CD14-positive monocyte (primary cell): ENCODE results near the gene SERPINF2. TPM values are rescaled to one million over a fixed set of nuclear protein-coding genes. Genes with fewer than 3 reads are reported as not detected.

Experiments
- DNase-seq, 3 donors: peaks; one replicate each; pipeline ENCODE4 v3.0.0-alpha.2; 2011 to 2022
- H2AFZ ChIP-seq: 2 replicates; pipeline ENCODE4 v1.6.0; 2012; ENCODE audit warnings: mild to moderate bottlenecking, low read depth, low read length, inconsistent platforms; ENCODE audit not compliant: insufficient read depth, poor library complexity, severe bottlenecking
- H3K27ac ChIP-seq, 2 donors: 1 replicate in 1 of 2; 2 replicates in 1 of 2; pipeline ENCODE4 v1.5.1; 2012 to 2013; ENCODE audit warnings: low read length in 2 of 2, control low read depth in 1 of 2, inconsistent platforms in 1 of 2, low read depth in 1 of 2, mild to moderate bottlenecking in 1 of 2
- H3K27me3 ChIP-seq, 2 donors: one replicate each; pipeline versions ENCODE4 v1.6.0 to v1.6.1; 2011 to 2013; ENCODE audit warnings: low read length in 2 of 2; ENCODE audit not compliant: control insufficient read depth in 2 of 2, insufficient read depth in 2 of 2
- H3K36me3 ChIP-seq, 2 donors: replicated peaks in 1 of 2; 1 replicate in 1 of 2; 2 replicates in 1 of 2; pipeline versions ENCODE4 v1.5.1 to v1.6.1; 2012 to 2013; ENCODE audit warnings: low read length in 2 of 2, control low read depth in 1 of 2, inconsistent platforms in 1 of 2, mild to moderate bottlenecking in 1 of 2; ENCODE audit not compliant: insufficient read depth in 2 of 2, control insufficient read depth in 1 of 2
- H3K4me1 ChIP-seq, 2 donors: 1 replicate in 1 of 2; 2 replicates in 1 of 2; pipeline versions ENCODE4 v1.5.1 to v1.6.1; 2012 to 2013; ENCODE audit warnings: low read length in 2 of 2, control low read depth in 1 of 2, inconsistent platforms in 1 of 2, mild to moderate bottlenecking in 1 of 2, moderate library complexity in 1 of 2; ENCODE audit not compliant: insufficient read depth in 2 of 2, control insufficient read depth in 1 of 2
- H3K4me2 ChIP-seq: replicated peaks from 2 replicates; pipeline ENCODE3; 2012; ENCODE audit warnings: low read length, moderate library complexity, mild to moderate bottlenecking; ENCODE audit not compliant: poor library complexity, severe bottlenecking; ENCODE audit errors: extremely low read depth
- H3K4me3 ChIP-seq, 3 experiments: fragments of 200-600 bp in 1 of 3; sonication (generic) in 1 of 3; replicated peaks in 1 of 3; 1 replicate in 2 of 3; 2 replicates in 1 of 3; pipeline ENCODE4 v1.5.1; 2011 to 2013; ENCODE audit warnings: low read length in 3 of 3, mild to moderate bottlenecking in 3 of 3, control low read depth in 2 of 3, low read depth in 2 of 3, inconsistent platforms in 1 of 3, moderate library complexity in 1 of 3
- H3K79me2 ChIP-seq: 2 replicates; pipeline ENCODE4 v1.6.0; 2012; ENCODE audit warnings: mild to moderate bottlenecking, control low read depth, inconsistent platforms, low read length, moderate library complexity; ENCODE audit not compliant: insufficient read depth
- H3K9ac ChIP-seq: 2 replicates; pipeline ENCODE4 v1.6.0; 2017; ENCODE audit warnings: low read length, mild to moderate bottlenecking; ENCODE audit not compliant: insufficient read depth, poor library complexity, severe bottlenecking
- H3K9me3 ChIP-seq, 2 donors: replicated peaks in 1 of 2; 1 replicate in 1 of 2; 2 replicates in 1 of 2; pipeline versions ENCODE4 v1.5.1 to v1.6.1; 2012 to 2013; ENCODE audit warnings: low read length in 2 of 2, control low read depth in 1 of 2; ENCODE audit not compliant: control insufficient read depth in 1 of 2, insufficient read depth in 1 of 2
- H4K20me1 ChIP-seq: 2 replicates; pipeline ENCODE4 v1.6.0; 2012; ENCODE audit warnings: mild to moderate bottlenecking, low read length, control low read depth, moderate library complexity; ENCODE audit not compliant: insufficient read depth
- H3K27ac Mint-ChIP-seq, 7 donors: one replicate each; pipeline ENCODE4 v1.8.0; 2020; ENCODE audit warnings: mild to moderate bottlenecking in 7 of 7, mixed read lengths in 7 of 7, moderate library complexity in 6 of 7, inconsistent platforms in 2 of 7
- H3K27me3 Mint-ChIP-seq, 3 donors: one replicate each; pipeline ENCODE4 v1.8.0; 2021 to 2022; ENCODE audit warnings: low read depth in 3 of 3, mild to moderate bottlenecking in 3 of 3, mixed read lengths in 3 of 3, moderate library complexity in 3 of 3, inconsistent platforms in 1 of 3
- H3K36me3 Mint-ChIP-seq, 2 donors: one replicate each; pipeline ENCODE4 v1.8.0; 2020; ENCODE audit warnings: mixed read lengths in 2 of 2, inconsistent platforms in 1 of 2, mild to moderate bottlenecking in 1 of 2
- H3K4me1 Mint-ChIP-seq: one replicate; pipeline ENCODE4 v1.8.0; 2020; ENCODE audit warnings: mild to moderate bottlenecking, mixed read lengths
- H3K4me3 Mint-ChIP-seq, 2 donors: one replicate each; pipeline ENCODE4 v1.8.0; 2020; ENCODE audit warnings: mild to moderate bottlenecking in 2 of 2, mixed read lengths in 2 of 2, moderate library complexity in 1 of 2
- H3K9me3 Mint-ChIP-seq, 7 donors: one replicate each; pipeline ENCODE4 v1.8.0; 2020 to 2022; ENCODE audit warnings: mixed read lengths in 7 of 7, mild to moderate bottlenecking in 6 of 7, moderate library complexity in 6 of 7, inconsistent platforms in 2 of 7
- WGBS: methylation state at CpG from one replicate; pipeline ENCODE4 v1.1.5; 2013; ENCODE audit warnings: missing lambda C conversion rate; ENCODE audit not compliant: insufficient coverage; 5-methylcytosine and 5-hydroxymethylcytosine counted together
- intact Hi-C, 2 donors: fragments of 100-400 bp; cut with micrococcal nuclease; formaldehyde crosslinking; loops; one replicate each; pipeline versions ENCODE4 v1.15.0 to v1.15.1; 2023
- polyA plus RNA-seq, 3 donors: library from polyadenylated mRNA; depleted of rRNA in 1 of 3; unstranded in 2 of 3; stranded (reverse) in 1 of 3; fragments of 300-500 nt in 2 of 3; fragments of >200 nt in 1 of 3; fragmentation: Illumina TruSeq in 2 of 3; gene quantifications; 1 replicate in 2 of 3; 2 replicates in 1 of 3; pipeline ENCODE4 v1.2.3, GENCODE V29; 2012 to 2021
- TF ChIP-seq, protein P1 (sequence below): fragments of 200-600 bp; IDR thresholded peaks from one replicate; pipeline ENCODE4 v1.8.0; 2022; ENCODE audit warnings: antibody characterized with exemption, mild to moderate bottlenecking

SERPINF2 gene
- polyA plus RNA-seq, 3 donors = 0.75 to 1.5 (median 0.79) TPM

DNA sequence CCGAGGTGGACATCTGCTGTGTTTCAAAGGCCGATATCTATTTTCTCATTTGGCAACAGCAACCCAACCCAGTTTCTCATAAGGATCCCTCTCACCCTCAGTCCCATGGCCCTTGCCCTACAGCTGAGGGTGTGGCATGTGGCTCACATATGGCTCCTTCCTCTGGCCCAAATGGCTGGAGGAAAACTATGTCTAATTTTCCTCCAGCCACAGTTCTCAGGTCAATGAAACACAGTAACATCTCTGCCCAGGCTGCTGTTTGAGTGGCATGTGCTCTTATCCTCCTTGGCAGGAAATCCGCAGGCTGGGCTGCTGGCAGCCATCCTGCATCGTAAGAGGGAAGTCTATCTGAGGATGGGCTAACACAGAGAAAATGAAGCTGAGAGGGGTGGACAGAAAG, 43.3 kb downstream of the SERPINF2 start:
- H3K4me1 ChIP-seq = peaks cover 27 to 29% of the 10 kb centered on the region in 2 donors
- no peak overlapping the region for H2AFZ ChIP-seq
- Mint-ChIP-seq H3K9me3 (no peaks in the 10 kb centered on the region), H3K27ac (peak overlapping the region in 5 of 7 donors; percentile 6 to 76 (median 38)), H3K4me1 (peaks cover 30% of the 10 kb centered on the region), H3K27me3 (peaks cover 0 to 5% (median 1%) of the 10 kb centered on the region in 3 donors), H3K4me3 (no peak overlapping the region), H3K36me3 (peaks cover 27 to 41% of the 10 kb centered on the region in 2 donors)
- no peaks in the 10 kb centered on the region for H3K27me3 ChIP-seq
- intact Hi-C loops = loop anchor here in 1 of 2 donors (10.0 kb wide), 1 partner anchor 111 kb away; no protein-coding TSS in a partner anchor
- no peak overlapping the region for H3K4me3 ChIP-seq
- peak overlapping the region in 1 of 2 donors; percentile 40 for H3K27ac ChIP-seq
- no peak for DNase-seq
- H4K20me1 ChIP-seq = no peaks in the 10 kb centered on the region
- H3K79me2 ChIP-seq = no peaks in the 10 kb centered on the region
- peaks cover 8 to 32% of the 10 kb centered on the region in 2 donors for H3K36me3 ChIP-seq
- WGBS = 49% methylated on average over 2 of the region's 4 CpGs
- TF ChIP-seq, protein P1, sequence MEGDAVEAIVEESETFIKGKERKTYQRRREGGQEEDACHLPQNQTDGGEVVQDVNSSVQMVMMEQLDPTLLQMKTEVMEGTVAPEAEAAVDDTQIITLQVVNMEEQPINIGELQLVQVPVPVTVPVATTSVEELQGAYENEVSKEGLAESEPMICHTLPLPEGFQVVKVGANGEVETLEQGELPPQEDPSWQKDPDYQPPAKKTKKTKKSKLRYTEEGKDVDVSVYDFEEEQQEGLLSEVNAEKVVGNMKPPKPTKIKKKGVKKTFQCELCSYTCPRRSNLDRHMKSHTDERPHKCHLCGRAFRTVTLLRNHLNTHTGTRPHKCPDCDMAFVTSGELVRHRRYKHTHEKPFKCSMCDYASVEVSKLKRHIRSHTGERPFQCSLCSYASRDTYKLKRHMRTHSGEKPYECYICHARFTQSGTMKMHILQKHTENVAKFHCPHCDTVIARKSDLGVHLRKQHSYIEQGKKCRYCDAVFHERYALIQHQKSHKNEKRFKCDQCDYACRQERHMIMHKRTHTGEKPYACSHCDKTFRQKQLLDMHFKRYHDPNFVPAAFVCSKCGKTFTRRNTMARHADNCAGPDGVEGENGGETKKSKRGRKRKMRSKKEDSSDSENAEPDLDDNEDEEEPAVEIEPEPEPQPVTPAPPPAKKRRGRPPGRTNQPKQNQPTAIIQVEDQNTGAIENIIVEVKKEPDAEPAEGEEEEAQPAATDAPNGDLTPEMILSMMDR = no peak
- H3K9ac ChIP-seq = no peak overlapping the region
- no peaks in the 10 kb centered on the region for H3K9me3 ChIP-seq
- no peak overlapping the region for H3K4me2 ChIP-seq

DNA sequence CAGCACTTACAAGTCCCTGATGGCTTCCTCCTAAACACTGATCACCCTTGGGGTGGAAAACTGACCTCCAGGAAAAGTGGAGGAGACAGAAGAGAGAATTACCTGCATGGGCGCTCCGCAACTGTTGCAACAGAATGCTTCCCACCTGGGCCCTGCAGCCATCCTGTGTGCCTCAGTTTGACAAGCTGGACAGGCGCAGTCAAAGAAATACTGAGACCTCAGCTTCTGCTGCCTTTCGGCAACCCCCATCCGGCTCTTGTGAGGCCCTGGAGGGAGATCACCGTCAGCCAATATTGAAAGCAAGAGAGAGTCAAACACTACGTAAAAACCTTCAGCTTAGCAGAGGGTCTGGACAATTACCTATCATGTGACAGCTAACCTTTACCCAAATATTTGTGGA, 44.0 kb downstream of the SERPINF2 start:
- no peaks in the 10 kb centered on the region for H3K9me3 ChIP-seq
- no peaks in the 10 kb centered on the region for H4K20me1 ChIP-seq
- Mint-ChIP-seq H3K27me3 (peaks cover 0 to 6% (median 1%) of the 10 kb centered on the region in 3 donors), H3K27ac (peak overlapping the region in 2 of 7 donors; percentile 36 to 50), H3K4me3 (no peak overlapping the region), H3K9me3 (no peaks in the 10 kb centered on the region), H3K36me3 (peaks cover 22 to 39% of the 10 kb centered on the region in 2 donors), H3K4me1 (peaks cover 29% of the 10 kb centered on the region)
- TF ChIP-seq, protein P1 = no peak
- intact Hi-C loops = loop anchor here in 1 of 2 donors (10.0 kb wide), 1 partner anchor 112 kb away; no protein-coding TSS in a partner anchor
- DNase-seq = no peak
- peaks cover 27 to 28% of the 10 kb centered on the region in 2 donors for H3K4me1 ChIP-seq
- no peak overlapping the region for H3K9ac ChIP-seq
- 92% methylated on average over 6 of the region's 7 CpGs for WGBS
- no peak overlapping the region for H3K4me2 ChIP-seq
- no peaks in the 10 kb centered on the region for H3K27me3 ChIP-seq
- no peaks in the 10 kb centered on the region for H3K79me2 ChIP-seq
- peaks cover 6 to 24% of the 10 kb centered on the region in 2 donors for H3K36me3 ChIP-seq
- H3K27ac ChIP-seq = peak overlapping the region in 1 of 2 donors; percentile 40
- no peak overlapping the region for H2AFZ ChIP-seq
- H3K4me3 ChIP-seq = no peak overlapping the region
